HG02759 (cell line): ENCODE results near the gene GABRR1.

Source experiments
- ATAC-seq: cut with Tn5 transposase; IDR thresholded peaks from one replicate; pipeline ENCODE4 v1.9.1; 2021; ENCODE audit warnings: mild to moderate bottlenecking, moderate library complexity; ENCODE audit not compliant: unreplicated experiment

GABRR1 gene

DNA sequence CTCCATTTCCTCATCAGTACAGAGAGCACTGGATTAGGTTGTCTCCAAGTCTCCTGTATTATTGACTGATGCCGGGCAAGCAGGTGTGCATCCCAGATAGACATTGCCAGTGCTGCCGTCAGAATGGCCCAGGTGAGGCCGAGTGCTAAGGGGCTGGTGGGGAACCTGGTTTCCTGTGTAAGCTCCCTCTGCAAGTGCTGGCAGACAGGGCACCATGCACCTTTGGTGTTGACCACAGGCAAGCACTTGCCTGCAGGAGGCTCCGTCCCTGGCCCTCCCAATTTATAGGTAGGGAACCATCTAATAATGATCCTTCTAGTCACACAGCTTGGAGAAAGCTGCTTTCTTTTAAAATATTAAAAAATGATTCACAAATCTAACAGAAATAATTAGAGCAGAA lies 747 bp downstream of the GABRR1 start:
- no peak for ATAC-seq

DNA sequence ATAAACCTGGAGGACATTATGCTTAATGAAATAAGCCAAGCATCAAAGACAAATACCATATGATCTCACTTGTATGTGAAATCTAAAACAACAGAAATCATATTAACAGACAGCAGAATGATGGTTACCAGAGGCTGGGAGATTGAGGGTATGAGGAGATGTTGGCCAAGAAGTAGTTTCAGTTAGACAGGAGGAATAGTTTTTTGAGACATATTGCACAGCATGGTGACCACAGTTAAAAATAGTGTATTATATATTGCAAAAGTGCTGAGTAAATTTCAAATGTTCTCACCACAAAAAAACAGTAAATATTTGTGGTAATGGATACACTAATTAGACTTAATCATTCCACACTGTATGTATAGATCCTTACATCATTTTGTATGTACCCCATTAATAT lies 1.8 kb downstream of the GABRR1 start:
- ATAC-seq: no peak

DNA sequence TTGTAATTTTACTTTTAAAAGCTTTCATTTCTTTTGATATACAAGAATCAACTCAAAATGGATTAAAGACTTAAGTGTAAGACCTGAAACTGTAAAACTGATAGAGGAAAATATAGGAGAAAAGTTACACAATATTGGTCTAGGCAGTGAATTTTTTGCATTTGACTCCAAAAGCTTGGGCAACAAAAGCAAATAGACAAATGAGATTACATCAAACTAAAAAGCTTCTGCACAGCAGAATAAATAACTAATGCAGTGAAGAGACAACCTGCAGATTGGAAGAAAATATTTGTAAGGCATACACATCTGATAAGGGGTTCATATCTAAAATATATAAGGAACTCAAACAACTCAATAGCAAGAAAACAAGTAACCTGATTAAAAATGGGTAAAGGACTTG lies 3.0 kb downstream of the GABRR1 start:
- ATAC-seq: no peak

DNA sequence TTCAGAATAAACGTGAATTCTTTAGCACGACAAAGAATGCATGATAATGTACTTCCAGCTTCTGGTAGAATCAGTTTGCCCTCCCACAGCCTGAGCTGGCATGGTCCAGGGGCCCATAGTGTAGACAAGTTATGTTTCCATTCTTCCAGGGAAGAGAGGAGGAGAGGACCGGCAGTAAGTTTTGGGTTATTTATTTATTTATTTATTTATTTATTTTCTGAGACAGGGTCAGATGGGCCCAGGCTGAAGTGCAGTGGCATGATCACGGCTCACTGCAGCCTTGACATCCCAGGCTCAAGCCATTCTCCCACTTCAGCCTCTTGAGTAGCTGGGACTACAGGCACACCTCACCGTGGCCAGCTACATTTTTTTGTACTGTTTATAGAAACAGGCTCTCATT lies 4.7 kb downstream of the GABRR1 start:
- ATAC-seq: no peak

DNA sequence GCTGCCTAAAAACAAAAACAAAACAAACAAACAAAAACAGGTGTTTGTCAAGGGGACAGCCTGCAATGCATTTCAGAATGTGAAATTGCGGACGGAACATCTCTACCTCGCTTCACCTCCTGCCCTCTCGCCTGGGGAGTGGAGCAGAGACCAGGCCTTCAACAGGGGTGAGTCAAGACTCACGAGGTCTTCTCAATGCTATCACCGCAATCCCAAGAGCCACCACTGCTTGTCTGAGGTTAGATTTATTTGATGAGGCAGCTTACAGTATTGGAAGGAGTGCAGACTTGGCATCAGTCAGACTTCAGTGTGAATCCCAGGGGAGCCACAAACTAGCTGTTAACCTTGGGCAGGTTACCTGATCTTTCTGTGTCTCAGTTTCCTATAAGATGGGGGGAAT lies 7.7 kb downstream of the GABRR1 start:
- ATAC-seq: no peak

DNA sequence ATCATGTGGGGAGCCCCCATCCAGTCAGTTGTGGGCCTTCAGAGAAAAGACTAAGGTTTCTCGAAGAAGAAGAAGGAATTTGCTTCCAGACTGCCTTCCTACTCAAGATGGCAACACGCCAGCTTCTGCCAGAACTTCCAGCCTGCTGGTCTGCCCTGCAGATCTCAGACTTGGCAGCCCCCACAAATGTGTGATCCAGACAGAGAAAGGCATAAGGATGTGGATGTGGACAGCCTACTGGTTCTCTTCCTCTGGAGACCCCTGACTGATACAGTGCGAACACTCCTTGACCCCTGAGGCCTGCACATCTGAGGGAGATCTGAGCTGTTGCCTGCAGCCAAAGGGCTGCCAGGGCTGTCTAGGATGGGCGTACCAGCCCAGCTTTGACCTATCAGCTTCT lies 8.6 kb downstream of the GABRR1 start:
- ATAC-seq: no peak

DNA sequence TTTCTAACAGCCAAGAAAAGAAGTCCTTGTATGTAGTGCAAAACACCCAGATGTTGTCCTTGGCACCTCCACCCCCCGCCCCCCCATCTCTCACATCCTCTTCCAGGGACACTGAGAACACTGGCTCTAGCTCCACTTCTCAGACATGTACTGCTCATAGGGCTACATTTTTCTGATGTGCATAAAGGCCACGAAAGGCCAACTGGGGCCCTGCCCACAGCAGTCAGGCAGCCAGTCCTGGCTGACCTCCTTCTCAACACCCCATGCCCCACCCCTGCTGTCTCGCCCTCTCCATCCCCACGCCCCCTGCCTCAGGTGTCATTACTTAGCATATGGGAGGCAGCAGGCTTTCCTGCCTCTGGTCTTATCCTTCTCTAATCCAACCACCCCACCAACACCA lies 11.3 kb downstream of the GABRR1 start:
- ATAC-seq: no peak

DNA sequence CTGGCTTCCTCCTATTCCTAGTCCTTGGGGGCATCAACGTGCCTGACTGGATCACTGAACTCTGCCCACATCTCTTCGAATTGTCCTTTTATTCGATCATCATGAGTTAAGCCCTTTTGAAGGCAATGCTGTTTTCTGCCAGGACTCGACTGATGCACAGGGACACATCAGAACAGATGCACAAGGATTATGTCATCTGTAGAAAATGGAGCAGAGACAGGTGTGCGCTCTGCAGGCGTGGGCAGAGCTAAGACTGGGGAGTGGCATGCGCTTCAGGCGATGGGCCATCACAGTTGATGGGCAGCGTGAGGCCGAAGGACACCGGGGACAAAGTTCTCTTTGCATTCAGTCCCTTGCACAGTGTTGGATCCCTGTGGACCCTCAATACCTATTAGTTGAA lies 13.1 kb downstream of the GABRR1 start:
- ATAC-seq: no peak

DNA sequence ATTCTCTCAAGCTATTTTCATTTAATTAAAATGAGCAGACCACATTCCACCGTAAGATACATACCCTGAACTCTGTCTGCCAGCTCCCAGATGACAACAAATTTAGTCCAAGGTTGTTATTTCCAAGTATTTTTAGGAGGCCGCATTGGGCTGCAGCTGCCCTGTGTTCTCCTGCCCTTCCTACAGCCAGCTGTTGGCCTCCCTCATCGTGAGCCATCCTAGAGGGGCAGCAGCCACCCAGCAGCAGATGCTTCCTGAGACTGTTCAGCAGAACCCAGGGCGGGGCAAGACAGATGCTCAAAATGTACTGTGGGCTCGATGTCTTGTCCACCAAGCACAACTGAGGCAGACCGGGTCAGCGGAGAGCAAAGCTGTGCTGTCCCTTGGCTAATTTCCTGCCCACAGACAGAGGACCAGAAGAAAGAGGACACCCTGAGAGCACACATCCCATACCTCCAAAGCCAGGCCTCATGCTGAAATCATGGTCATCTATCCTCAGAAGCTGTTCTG lies 16.4 kb downstream of the GABRR1 start:
- no peak for ATAC-seq

DNA sequence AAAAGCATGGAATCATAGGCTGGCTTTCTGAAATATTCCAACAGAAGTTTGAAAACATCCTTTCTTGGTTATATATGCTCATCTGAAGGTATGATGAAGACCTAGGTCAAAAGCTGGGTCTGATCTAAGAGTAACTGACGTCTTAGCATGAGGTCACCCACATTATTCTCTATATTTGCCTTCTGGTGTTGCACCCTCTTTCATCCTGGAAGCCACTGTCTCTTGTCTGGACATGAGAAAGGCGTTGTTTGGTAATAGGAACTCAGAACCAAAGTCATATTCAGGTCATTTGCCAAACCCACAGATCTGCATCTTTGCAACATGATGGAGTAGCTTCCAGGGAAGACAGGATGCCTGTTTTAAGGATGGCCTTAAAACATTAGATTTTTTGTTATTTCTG lies 17.6 kb downstream of the GABRR1 start:
- ATAC-seq: no peak

DNA sequence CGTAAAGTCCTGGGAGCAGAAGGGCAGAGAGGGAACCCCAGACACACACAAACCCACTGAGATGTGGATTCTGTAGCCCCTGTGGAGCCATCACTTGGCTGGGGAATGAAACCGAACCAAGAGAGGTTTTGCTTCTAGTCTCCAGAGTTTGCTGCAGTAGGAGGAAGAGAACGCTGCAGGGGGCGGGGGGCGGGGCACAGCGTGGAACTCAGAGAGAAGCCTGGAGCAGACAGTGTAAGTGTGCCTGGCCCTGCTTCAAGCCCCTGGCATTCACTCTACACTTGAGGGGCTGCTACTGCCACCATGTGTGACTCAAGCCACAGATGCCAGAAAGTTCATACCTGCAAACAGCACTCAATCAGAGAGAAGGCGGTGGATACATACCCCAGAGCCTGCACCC lies 18.9 kb downstream of the GABRR1 start:
- ATAC-seq: no peak

DNA sequence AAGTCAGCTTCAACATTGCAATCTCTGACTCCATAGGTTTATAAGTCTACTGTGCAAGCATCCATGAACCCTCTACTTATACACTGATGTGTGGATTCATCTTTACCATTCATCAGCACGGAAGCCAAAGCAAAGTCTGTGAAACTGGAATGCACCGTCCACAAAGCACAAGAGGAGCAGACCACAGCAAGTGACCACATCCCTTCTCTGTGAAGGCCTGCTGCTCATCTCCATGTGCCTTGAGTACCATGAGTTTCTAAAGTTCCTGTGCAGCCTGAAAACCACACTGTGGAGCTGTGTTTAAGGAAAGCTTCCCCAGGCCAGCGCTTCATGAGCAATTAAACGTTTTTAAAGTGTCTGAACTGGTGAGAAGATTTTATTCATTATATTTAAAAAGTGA lies 20.0 kb downstream of the GABRR1 start:
- no peak for ATAC-seq

DNA sequence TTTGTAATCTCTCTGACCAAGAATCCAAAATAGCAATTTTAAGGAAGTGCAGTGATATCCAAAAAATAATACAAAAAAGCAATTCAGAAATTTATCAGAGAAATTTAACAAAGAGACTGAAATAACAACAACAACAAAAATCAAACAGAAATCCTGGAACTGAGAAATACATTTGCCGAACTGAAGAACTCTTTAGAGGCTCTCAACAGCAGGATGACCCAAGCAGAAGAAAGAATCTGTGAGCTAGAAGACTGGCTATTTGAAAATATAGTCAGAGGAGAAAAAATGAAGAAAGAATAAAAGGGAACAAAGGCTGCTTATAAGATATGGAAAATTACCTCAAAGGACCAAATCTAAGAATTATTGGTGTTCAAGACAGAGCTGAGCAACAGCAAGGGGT lies 22.6 kb downstream of the GABRR1 start:
- no peak for ATAC-seq

DNA sequence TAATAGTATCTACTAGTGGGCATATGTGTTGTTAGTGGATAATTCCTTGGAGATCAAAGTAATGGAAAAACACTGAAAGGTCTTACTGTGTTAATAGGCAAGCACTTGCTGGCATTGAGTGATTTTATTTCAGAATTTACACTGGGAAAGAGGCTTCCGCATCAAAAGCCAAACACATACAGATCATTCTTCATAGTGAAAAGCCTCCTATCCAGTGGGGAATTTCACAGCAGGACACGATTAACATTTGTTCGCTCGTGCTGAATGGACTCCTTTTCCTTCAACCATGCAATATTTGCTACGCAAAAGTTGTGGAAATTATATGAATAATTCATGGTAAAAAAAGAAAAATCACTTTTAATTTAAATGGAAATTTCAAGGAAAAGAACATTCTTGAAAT lies 26.4 kb downstream of the GABRR1 start:
- no peak for ATAC-seq

DNA sequence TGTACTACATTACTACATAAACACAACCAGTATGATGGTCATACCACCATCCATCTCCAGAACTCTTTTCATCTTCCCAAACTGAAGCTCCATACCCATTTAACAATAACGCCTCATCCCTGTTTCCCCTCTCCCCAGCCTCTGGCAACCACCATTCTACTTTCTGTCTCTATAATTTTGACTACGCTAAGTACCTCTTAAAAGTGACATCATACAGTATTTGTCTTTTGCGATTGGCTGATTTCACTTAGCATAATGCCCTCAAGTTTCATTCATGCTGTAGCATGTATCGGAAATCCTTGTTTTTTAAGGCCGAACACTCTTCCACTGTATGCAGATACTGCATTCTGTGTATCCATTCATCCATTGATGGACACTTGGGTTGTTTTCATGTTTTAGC lies 29.7 kb downstream of the GABRR1 start:
- ATAC-seq: no peak

DNA sequence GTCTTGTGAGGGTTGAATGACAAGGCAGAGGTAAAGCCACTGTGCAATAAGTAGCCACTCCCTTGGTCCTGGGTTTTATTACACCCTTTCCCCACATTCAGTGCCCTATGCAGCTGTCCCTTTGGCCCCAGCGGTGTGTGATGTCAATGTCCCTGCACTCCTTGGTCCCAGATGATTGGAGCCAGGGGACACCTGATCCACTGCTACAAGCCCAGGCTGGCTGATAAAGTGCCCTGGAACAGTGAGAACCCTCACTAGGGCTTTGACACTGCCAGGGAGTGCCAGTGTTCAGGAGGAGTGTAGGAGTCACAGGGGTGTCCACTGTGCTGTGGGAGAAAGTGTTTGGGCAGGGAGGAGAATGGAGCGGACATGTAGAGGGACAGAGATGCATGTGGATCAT lies 30.4 kb downstream of the GABRR1 start:
- no peak for ATAC-seq

DNA sequence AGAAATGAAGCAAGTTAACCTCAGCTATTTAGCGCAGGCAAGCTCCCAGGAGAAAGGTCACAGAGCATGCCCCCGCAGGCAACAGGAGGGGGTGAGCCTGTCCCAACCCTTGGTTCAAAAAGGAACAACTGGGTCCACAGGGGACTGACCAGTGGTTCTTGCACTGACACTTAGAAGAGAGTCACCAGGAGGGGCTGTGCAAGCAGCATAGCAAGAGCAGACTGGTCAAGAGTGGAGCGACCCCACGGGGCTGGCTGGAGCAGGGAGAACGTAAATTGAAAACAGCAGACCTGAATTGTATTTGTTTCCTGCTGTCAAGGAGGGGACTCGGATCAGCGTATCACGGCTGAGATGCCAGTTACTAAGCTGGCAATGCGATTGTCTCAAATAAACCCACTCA lies 32.8 kb downstream of the GABRR1 start:
- no peak for ATAC-seq

DNA sequence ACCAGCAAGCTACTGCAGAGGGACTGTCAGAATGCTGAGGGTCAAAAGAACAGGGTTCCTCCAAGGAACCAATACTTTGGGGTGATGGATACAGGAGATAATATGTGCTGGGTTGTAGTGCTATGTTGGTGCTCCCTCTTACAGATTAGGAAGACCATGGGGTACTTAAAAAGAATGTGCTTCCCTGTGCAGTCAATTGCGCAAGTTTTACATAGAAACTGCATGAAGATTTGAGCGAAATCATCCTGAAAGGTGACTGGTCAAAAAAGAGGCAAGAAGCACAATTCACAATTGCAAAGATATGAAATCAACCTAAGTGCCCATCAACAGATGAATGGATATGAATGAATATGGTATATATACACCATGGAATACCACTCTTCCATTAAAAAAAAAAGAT lies 33.9 kb downstream of the GABRR1 start:
- no peak for ATAC-seq

DNA sequence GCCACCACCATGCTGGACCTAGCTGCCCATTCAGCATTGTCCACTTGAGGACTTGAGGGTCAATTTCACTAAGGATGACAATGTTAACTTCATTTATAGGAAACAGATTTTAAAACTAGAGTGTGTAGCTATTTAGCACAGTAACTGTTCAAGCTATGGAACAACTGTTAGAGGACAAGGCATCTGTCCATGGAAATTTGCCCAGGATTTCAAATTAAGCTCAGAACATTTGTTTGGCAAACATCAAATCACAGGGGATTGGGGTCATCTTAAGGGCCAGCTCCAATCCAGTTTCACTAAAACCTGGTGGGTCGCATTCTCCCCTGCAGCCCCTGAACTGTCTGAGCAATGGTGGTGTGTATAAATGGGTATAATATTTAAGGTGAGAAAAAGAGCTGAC lies 36.2 kb downstream of the GABRR1 start:
- ATAC-seq: no peak

DNA sequence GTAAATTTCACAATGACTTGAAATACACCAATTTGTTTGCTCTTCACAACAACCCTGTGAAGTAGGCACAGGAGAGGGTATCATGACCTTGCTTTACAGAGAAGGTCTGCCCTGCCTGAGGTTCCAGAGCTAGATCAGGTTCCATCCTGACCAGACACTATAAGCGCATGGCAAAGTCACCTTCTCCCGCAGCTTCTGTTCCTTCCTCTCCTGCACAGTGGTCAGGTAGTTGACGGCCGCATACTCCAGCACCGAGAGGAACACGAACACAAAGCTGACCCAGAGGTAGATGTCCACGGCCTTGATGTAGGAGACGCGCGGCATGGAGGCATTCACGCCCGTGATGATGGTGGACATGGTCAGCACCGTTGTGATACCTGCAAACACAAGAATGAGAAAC lies 37.0 kb downstream of the GABRR1 start:
- ATAC-seq: no peak

DNA sequence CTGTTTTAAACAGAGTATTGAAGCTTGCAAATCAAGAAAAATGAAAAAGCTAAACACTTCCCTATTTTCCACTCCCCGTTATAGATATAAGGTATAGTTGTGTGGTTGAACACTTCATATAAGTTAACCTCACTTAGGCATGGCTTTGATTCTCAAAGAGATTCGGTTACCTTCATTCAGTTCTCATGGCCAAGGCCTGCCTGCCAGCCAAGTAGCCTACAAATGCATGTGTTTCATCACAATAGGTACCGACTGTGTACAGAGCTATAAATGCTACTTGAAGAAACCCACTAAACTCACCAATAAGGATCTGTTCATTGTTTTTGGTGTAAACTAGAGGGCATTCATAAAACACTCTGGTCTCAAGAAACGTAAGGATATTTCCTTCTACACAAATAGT lies 43.5 kb downstream of the GABRR1 start:
- ATAC-seq: no peak

DNA sequence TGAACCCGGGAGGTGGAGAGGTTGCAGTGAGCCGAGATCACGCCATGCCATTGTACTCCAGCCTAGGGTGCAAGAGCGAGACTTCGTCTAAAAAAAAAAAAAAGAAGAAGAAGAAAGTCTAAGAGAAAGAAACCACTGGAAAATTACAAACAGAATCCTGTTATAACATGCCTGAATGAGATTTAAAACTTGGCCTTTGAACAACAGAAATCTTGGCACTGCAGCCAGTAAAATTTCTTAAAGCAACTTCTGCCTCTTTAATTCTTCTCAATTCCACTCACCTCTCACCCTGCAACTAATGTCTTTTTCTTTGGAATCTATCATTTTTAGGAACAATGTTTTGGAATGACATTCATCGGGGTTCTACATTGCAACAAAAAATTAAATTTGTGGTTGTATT lies 45.0 kb downstream of the GABRR1 start:
- ATAC-seq: no peak

DNA sequence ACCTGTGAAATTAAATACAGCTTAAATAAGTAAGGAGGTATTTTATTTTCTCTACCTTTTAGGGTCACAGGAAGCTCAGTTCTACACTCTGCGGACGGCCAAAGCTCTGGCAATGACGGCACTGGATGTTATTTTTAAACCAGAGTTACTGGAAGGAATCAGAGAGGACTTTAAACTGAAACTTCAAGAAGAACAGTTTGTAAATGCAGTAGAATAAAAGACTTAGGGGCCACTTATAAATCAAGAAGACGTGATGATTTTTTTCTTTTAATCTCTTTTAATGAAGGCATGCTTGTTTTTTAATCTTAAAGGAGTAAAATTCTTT lies 55.1 kb downstream of the GABRR1 start:
- no peak for ATAC-seq
